Esophagus squamous epithelium (tissue), 5 donors: ENCODE data around the gene SH2D1B. TPM values are rescaled to one million over a fixed set of nuclear protein-coding genes. Genes with fewer than 3 reads are reported as not detected.
A peak's percentile ranks its signal among the peaks of the same experiment; 100 is the strongest.

ENCODE experiments used
- DNase-seq: peaks from one replicate; lab custom pipeline; 2025; lab: John Stamatoyannopoulos, UW
- H3K27ac ChIP-seq, 4 donors: fragments of 200-600 bp; sonication (generic); one replicate each; pipeline ENCODE4 v1.5.1; 2016 to 2019; ENCODE audit warnings: mild to moderate bottlenecking in 1 of 4
- H3K27me3 ChIP-seq, 4 donors: fragments of 200-600 bp; sonication (generic); 1 replicate in 3 of 4; 2 replicates in 1 of 4; pipeline versions ENCODE4 v1.5.1 to v1.6.0; 2017 to 2021; ENCODE audit warnings: antibody characterized with exemption in 1 of 4
- H3K36me3 ChIP-seq, 3 donors: fragments of 200-600 bp; sonication (generic); one replicate each; pipeline ENCODE4 v1.5.1; 2016 to 2019
- H3K4me1 ChIP-seq, 3 donors: fragments of 200-600 bp; sonication (generic); one replicate each; pipeline ENCODE4 v1.5.1; 2017 to 2019
- H3K4me3 ChIP-seq, 4 donors: fragments of 200-600 bp; sonication (generic); 1 replicate in 3 of 4; 2 replicates in 1 of 4; pipeline ENCODE4 v1.5.1; 2016 to 2019; ENCODE audit warnings: mild to moderate bottlenecking in 2 of 4, moderate library complexity in 1 of 4
- H3K9me3 ChIP-seq, 3 donors: fragments of 200-600 bp; sonication (generic); one replicate each; pipeline ENCODE4 v1.5.1; 2016 to 2019
- POLR2A ChIP-seq, 4 donors: fragments of 450-650 bp; IDR thresholded peaks; one replicate each; pipeline ENCODE4 v1.6.1; 2017; ENCODE audit warnings: antibody characterized with exemption in 4 of 4, mild to moderate bottlenecking in 4 of 4, moderate library complexity in 3 of 4
- WGBS, 2 donors: methylation state at CpG; one replicate each; pipeline ENCODE4 v1.1.5; 2018; 5-methylcytosine and 5-hydroxymethylcytosine counted together
- intact Hi-C: fragments of 100-400 bp; cut with DNase I; formaldehyde crosslinking; loops from one replicate; pipeline ENCODE4 v1.15.0; 2022
- total RNA-seq, 4 donors: library from RNA; depleted of rRNA; stranded (reverse); fragments of >200 nt; gene quantifications; one replicate each; pipeline ENCODE4 v1.1.0, GENCODE V29; 2016
- TF ChIP-seq, protein P1 (sequence below), 6 experiments: fragments of 450-650 bp in 4 of 6; fragments of 200-600 bp in 2 of 6; sonication (generic) in 2 of 6; IDR thresholded peaks; one replicate each; pipeline ENCODE4 v1.5.1; 2016 to 2019; ENCODE audit warnings: antibody characterized with exemption in 6 of 6, mild to moderate bottlenecking in 4 of 6, moderate library complexity in 4 of 6
- donor health status: DM: yes; HTN: yes; CAD: no.

The SH2D1B gene
- total RNA-seq, 4 donors from 2014 or later, result 0.57 to 2.7 (median 0.78) TPM

DNA sequence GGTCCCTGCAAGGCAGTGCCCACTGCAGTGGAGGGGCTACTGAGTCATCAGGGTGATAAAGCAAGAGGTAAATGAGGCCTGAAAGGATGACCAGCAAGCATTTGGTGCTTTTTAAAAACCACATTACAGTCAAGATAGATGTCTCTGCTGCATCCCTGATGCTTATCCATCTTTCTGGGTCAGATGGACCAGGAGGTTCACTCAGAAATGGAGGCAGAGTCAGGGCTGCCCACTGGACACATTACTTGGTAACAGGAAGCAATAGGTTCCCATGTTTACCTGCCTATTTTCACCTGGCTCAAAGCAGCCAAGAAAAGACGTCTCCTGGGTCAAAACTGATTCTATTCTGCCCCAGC, 38.9 kb downstream of the SH2D1B start:
- Histone ChIP-seq H3K9me3 (no peaks in the 10 kb centered on the region), H3K36me3 (no peaks in the 10 kb centered on the region), H3K27me3 (no peaks in the 10 kb centered on the region), H3K4me1 (peaks cover 0 to 19% (median 8%) of the 10 kb centered on the region in 3 donors), H3K27ac (no peak overlapping the region), H3K4me3 (no peak overlapping the region)
- 60 to 89% methylated on average over 1 of the region's 1 CpG for WGBS, 2 donors
- DNase-seq, result no peak
- intact Hi-C loops, result no loop called here
- TF ChIP-seq, protein P1, sequence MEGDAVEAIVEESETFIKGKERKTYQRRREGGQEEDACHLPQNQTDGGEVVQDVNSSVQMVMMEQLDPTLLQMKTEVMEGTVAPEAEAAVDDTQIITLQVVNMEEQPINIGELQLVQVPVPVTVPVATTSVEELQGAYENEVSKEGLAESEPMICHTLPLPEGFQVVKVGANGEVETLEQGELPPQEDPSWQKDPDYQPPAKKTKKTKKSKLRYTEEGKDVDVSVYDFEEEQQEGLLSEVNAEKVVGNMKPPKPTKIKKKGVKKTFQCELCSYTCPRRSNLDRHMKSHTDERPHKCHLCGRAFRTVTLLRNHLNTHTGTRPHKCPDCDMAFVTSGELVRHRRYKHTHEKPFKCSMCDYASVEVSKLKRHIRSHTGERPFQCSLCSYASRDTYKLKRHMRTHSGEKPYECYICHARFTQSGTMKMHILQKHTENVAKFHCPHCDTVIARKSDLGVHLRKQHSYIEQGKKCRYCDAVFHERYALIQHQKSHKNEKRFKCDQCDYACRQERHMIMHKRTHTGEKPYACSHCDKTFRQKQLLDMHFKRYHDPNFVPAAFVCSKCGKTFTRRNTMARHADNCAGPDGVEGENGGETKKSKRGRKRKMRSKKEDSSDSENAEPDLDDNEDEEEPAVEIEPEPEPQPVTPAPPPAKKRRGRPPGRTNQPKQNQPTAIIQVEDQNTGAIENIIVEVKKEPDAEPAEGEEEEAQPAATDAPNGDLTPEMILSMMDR (IDR thresholded peaks at IDR 0.05), result no peak
- no peak for TF ChIP-seq POLR2A (IDR thresholded peaks at IDR 0.05)

DNA sequence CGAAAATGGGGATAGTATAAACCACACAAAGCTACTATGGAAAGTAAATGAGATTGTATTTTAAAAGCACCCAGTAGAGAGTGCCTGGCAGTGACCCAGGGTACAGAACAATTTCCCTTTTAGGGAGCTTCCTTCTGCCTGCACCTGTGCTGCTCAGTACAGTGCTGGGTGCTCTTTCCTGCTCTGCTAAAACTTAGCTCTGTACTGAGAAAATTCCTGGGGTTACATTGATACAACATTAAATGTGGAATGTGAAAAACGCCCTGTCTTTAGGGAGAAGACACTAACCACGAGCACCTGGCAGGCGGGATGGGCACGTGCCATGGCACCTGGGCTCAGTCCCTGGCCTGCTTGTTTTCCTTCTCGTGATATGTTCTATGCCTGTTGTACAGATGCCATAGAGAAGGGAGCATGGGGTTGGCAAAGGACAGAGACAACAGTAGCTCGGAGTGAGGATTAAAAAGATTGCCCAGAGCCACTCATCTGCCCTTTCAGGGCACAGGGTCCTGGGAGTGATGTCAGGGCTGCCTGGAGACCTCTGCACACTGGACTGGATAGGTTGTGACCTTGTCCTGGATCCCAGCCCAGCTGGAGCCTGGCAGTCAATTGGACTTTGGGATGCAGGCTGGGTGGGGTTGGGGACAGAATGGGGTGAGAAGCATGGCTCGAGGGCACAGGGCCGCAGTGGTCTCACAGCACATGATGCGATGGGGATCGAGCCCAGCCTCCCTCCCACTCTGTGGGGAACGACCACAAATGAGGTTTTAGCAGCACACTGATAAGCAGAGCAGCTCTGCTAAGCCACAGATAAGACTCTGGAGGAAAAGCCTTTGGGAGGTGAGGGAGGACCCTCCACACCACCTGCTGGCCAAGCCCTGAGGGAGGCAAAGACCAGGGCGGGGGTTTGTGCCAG, 39.5 kb downstream of the SH2D1B start:
- Histone ChIP-seq H3K4me3 (no peak overlapping the region), H3K4me1 (peaks cover 0 to 19% (median 8%) of the 10 kb centered on the region in 3 donors), H3K27me3 (no peaks in the 10 kb centered on the region), H3K36me3 (no peaks in the 10 kb centered on the region), H3K9me3 (no peaks in the 10 kb centered on the region), H3K27ac (peak overlapping the region in 2 of 4 donors; percentile 18 to 22)
- no peak for DNase-seq
- no peak for TF ChIP-seq POLR2A (IDR thresholded peaks at IDR 0.05)
- TF ChIP-seq, protein P1 (IDR thresholded peaks at IDR 0.05), result no peak
- 55 to 64% methylated on average over 10 to 12 of the region's 13 CpGs for WGBS, 2 donors
- intact Hi-C loops, result no loop called here

DNA sequence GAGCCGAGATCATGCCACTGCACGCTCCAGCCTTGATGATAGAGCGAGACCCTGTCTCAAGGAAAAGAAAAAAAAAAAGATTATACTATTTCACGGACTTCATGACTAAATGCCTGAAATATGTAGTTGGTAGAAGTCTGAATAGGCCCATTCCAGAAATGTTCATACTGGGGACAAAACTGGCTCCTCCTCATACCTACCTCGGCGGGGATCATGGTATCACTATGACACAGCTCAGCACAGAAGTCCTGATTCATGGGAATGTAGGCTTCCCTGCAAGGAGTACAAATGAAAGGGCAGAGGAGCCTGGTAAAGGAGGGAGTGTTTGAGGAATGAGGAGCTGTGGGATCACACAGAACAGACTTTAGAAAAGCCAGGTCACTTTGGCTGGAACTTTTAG, 40.3 kb downstream of the SH2D1B start:
- intact Hi-C loops, result no loop called here
- H3K36me3 ChIP-seq, result no peaks in the 10 kb centered on the region
- no peak for TF ChIP-seq POLR2A (IDR thresholded peaks at IDR 0.05)
- TF ChIP-seq, protein P1 (IDR thresholded peaks at IDR 0.05), result no peak
- whole genome bisulfite sequencing, 2 donors, result 71 to 72% methylated on average over 6 of the region's 6 CpGs
- peak overlapping the region in 2 of 4 donors; percentile 18 to 22 for H3K27ac ChIP-seq
- H3K4me1 ChIP-seq, result peaks cover 0 to 25% (median 8%) of the 10 kb centered on the region in 3 donors
- H3K9me3 ChIP-seq, result no peaks in the 10 kb centered on the region
- DNase-seq, result no peak
- no peak overlapping the region for H3K4me3 ChIP-seq
- H3K27me3 ChIP-seq, result no peaks in the 10 kb centered on the region

DNA sequence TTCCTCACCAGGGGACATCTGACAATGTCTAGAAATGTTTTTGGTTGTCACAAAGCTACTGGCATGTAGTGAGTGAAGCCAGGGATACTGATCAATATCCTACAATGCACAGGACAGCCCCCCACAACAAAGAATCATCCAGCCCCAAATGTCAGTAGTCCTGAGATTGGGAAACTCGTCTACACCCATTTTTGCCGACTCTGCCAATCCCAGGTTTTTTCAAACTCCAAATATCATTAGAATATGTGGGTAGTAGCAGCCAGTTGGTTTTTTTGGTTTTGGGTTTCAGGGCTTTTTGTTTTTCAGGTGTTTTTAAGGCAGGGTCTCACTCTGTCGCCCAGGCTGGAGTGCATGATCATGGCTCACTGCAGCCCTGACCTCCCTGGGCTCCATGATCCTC, 41.2 kb downstream of the SH2D1B start:
- WGBS, 2 donors, result 85 to 95% methylated on average over 3 of the region's 3 CpGs
- TF ChIP-seq, protein P1 (IDR thresholded peaks at IDR 0.05), result no peak
- TF ChIP-seq POLR2A (IDR thresholded peaks at IDR 0.05), result no peak

DNA sequence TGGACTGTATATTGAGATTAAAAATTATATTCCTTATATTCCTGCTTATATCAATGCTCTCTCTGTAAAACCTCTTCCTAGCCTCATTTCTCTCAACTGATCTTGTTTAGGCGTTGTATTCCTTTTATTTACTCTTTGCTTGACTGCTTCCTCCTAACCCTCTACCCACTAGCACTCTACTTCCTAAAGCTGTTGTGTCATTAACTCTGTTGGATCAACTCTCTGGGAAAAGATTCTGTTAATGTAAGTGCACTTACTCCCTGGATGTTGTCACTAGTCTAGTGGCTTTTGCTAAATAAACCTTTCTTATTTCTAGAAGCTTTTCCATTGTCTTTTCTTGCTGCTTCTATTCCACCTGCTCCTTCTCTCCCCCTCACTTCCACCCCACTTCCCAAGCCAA, 41.8 kb downstream of the SH2D1B start:
- no peak overlapping the region for H3K27ac ChIP-seq
- TF ChIP-seq POLR2A (IDR thresholded peaks at IDR 0.05), result no peak
- TF ChIP-seq, protein P1 (IDR thresholded peaks at IDR 0.05), result no peak
- intact Hi-C loops, result no loop called here
- H3K9me3 ChIP-seq, result no peaks in the 10 kb centered on the region
- peaks cover under 1 to 40% (median 13%) of the 10 kb centered on the region in 3 donors for H3K4me1 ChIP-seq
- no peaks in the 10 kb centered on the region for H3K36me3 ChIP-seq
- no peak overlapping the region for H3K4me3 ChIP-seq
- 72 to 88% methylated on average over 1 of the region's 1 CpG for WGBS, 2 donors
- no peak for DNase-seq
- H3K27me3 ChIP-seq, result no peaks in the 10 kb centered on the region

More for the DNA sequence above, 41.2 kb downstream of the SH2D1B start:
- Histone ChIP-seq H3K9me3 (no peaks in the 10 kb centered on the region), H3K36me3 (no peaks in the 10 kb centered on the region), H3K27ac (no peak overlapping the region), H3K4me3 (no peak overlapping the region), H3K27me3 (no peaks in the 10 kb centered on the region), H3K4me1 (peaks cover 0 to 34% (median 11%) of the 10 kb centered on the region in 3 donors)
- DNase-seq, result no peak
- intact Hi-C loops, result no loop called here
